H1 (cell line): Measurements from ENCODE around the gene PEX1. TPM values are rescaled to one million over a fixed set of nuclear protein-coding genes. Genes with fewer than 3 reads are reported as not detected.

Experiments
- CTCF ChIA-PET: fragments of 300-600 bp; sonication (Branson Sonifier 250); formaldehyde crosslinking; loops from one replicate; lab custom pipeline; 2021; ENCODE audit not compliant: partially characterized antibody; lab: Charles Lee
- POLR2A ChIA-PET: fragments of 300-600 bp; sonication (Branson Sonifier 250); formaldehyde crosslinking; loops from one replicate; lab custom pipeline; 2021; ENCODE audit warnings: inconsistent platforms; ENCODE audit not compliant: partially characterized antibody; lab: Charles Lee
- DNase-seq, 2 experiments: peaks; one replicate each; pipeline versions ENCODE4 v3.0.0 to v3.0.0-alpha.2; 2010 to 2022; ENCODE audit warnings: low spot score in 2 of 2, low read depth in 1 of 2, mixed read lengths in 1 of 2
- FAIRE-seq: peaks from 2 replicates; lab custom pipeline; 2011; peaks lifted over from hg19 to GRCh38; lab: Jason Lieb, UNC
- H2AFZ ChIP-seq: 2 replicates; pipeline ENCODE4 v1.8.1; 2012; ENCODE audit warnings: low read length, inconsistent platforms
- H2AK5ac ChIP-seq: 2 replicates; pipeline ENCODE4 v1.6.1; 2013; ENCODE audit warnings: low read depth, low read length
- H2BK120ac ChIP-seq: replicated peaks from 2 replicates; pipeline ENCODE3; 2013; ENCODE audit warnings: low read depth, low read length, inconsistent platforms
- H2BK12ac ChIP-seq: 2 replicates; pipeline ENCODE4 v1.6.1; 2013; ENCODE audit warnings: low read depth, low read length
- H2BK15ac ChIP-seq: 2 replicates; pipeline ENCODE4 v1.6.1; 2013; ENCODE audit warnings: low read length
- H2BK20ac ChIP-seq: 2 replicates; pipeline ENCODE4 v1.6.1; 2013; ENCODE audit warnings: low read length
- H2BK5ac ChIP-seq: 2 replicates; pipeline ENCODE4 v1.6.1; 2013; ENCODE audit warnings: low read depth, low read length
- H3K14ac ChIP-seq: 2 replicates; pipeline ENCODE4 v1.6.1; 2013; ENCODE audit warnings: inconsistent platforms; ENCODE audit not compliant: insufficient read length
- H3K18ac ChIP-seq: 2 replicates; pipeline ENCODE4 v1.6.1; 2013; ENCODE audit warnings: low read length; ENCODE audit errors: extremely low read depth
- H3K23ac ChIP-seq: 2 replicates; pipeline ENCODE4 v1.6.1; 2013; ENCODE audit warnings: inconsistent platforms; ENCODE audit not compliant: insufficient read length
- H3K23me2 ChIP-seq: 2 replicates; pipeline ENCODE4 v1.6.1; 2013; ENCODE audit warnings: low read depth, low read length
- H3K27ac ChIP-seq: 2 replicates; pipeline ENCODE4 v1.6.1; 2011; ENCODE audit warnings: low read depth, low read length, inconsistent platforms
- H3K27me3 ChIP-seq, 4 experiments: replicated peaks in 1 of 4; 1 replicate in 1 of 4; 2 replicates in 3 of 4; pipeline versions ENCODE4 v1.6.1 to v1.8.1; 2011 to 2013; ENCODE audit warnings: low read length in 3 of 4, mild to moderate bottlenecking in 3 of 4, inconsistent platforms in 2 of 4, mixed read lengths in 2 of 4, moderate library complexity in 1 of 4; ENCODE audit not compliant: control insufficient read depth in 3 of 4, insufficient read depth in 3 of 4; ENCODE audit errors: extremely low read depth in 1 of 4
- H3K36me3 ChIP-seq, 4 experiments: 2 replicates each; pipeline versions ENCODE4 v1.6.1 to v1.8.1; 2011 to 2013; ENCODE audit warnings: mild to moderate bottlenecking in 4 of 4, low read length in 3 of 4, moderate library complexity in 2 of 4, control low read depth in 1 of 4, inconsistent platforms in 1 of 4; ENCODE audit not compliant: insufficient read depth in 4 of 4, control insufficient read depth in 2 of 4
- H3K4ac ChIP-seq: replicated peaks from 2 replicates; pipeline ENCODE3; 2013; ENCODE audit warnings: low read length, low read depth, mixed read lengths, inconsistent platforms; ENCODE audit not compliant: insufficient read length
- H3K4me1 ChIP-seq, 4 experiments: replicated peaks in 1 of 4; 1 replicate in 1 of 4; 2 replicates in 3 of 4; pipeline versions ENCODE4 v1.6.1 to v1.8.1; 2011 to 2013; ENCODE audit warnings: low read length in 3 of 4, inconsistent platforms in 2 of 4, mixed read lengths in 1 of 4; ENCODE audit not compliant: insufficient read depth in 4 of 4, control insufficient read depth in 3 of 4
- H3K4me2 ChIP-seq, 2 experiments: 2 replicates each; pipeline versions ENCODE4 v1.6.1 to v1.8.1; 2011 to 2013; ENCODE audit warnings: low read depth in 2 of 2, low read length in 2 of 2, control low read depth in 1 of 2, inconsistent platforms in 1 of 2, mild to moderate bottlenecking in 1 of 2; ENCODE audit not compliant: insufficient read depth in 1 of 2
- H3K4me3 ChIP-seq, 4 experiments: fragments of 200-600, 300-600 bp in 1 of 4; sonication (generic), shearing (Covaris generic), sonication (Bioruptor Twin) in 1 of 4; 2 replicates each; pipeline versions ENCODE4 v1.5.1 to v1.8.1; 2011 to 2016; ENCODE audit warnings: low read length in 4 of 4, low read depth in 3 of 4, control low read depth in 2 of 4, inconsistent platforms in 2 of 4, mild to moderate bottlenecking in 2 of 4, mixed read lengths in 1 of 4, moderate library complexity in 1 of 4; ENCODE audit not compliant: insufficient read depth in 2 of 4; ENCODE audit errors: extremely low read depth in 1 of 4
- H3K56ac ChIP-seq: replicated peaks from 2 replicates; pipeline ENCODE3; 2013; ENCODE audit warnings: low read depth, mild to moderate bottlenecking, mixed read lengths, low read length, inconsistent platforms; ENCODE audit not compliant: insufficient read length
- H3K79me1 ChIP-seq: 2 replicates; pipeline ENCODE4 v1.6.1; 2013; ENCODE audit warnings: low read depth, low read length, control low read depth
- H3K79me2 ChIP-seq, 2 experiments: 2 replicates each; pipeline versions ENCODE4 v1.6.1 to v1.8.1; 2012 to 2013; ENCODE audit warnings: low read length in 2 of 2, mild to moderate bottlenecking in 2 of 2, inconsistent platforms in 1 of 2; ENCODE audit not compliant: insufficient read depth in 2 of 2, control insufficient read depth in 1 of 2
- H3K9ac ChIP-seq, 4 experiments: replicated peaks in 1 of 4; 1 replicate in 1 of 4; 2 replicates in 3 of 4; pipeline versions ENCODE4 v1.6.1 to v1.8.1; 2011 to 2013; ENCODE audit warnings: low read depth in 3 of 4, low read length in 3 of 4, control low read depth in 2 of 4, mild to moderate bottlenecking in 2 of 4, moderate library complexity in 2 of 4, inconsistent platforms in 1 of 4; ENCODE audit errors: extremely low read depth in 1 of 4
- H3K9me3 ChIP-seq, 2 experiments: 2 replicates each; pipeline versions ENCODE4 v1.6.1 to v1.8.1; 2012 to 2013; ENCODE audit warnings: mild to moderate bottlenecking in 2 of 2, moderate library complexity in 2 of 2, control low read depth in 1 of 2, inconsistent platforms in 1 of 2, low read depth in 1 of 2, low read length in 1 of 2, mixed read lengths in 1 of 2; ENCODE audit not compliant: insufficient read depth in 2 of 2
- H4K20me1 ChIP-seq, 2 experiments: replicated peaks in 1 of 2; 2 replicates each; pipeline versions ENCODE3 to v1.8.1; 2011 to 2013; ENCODE audit warnings: inconsistent platforms in 2 of 2, low read length in 2 of 2, mild to moderate bottlenecking in 1 of 2; ENCODE audit not compliant: insufficient read depth in 2 of 2, control insufficient read depth in 1 of 2
- H4K5ac ChIP-seq: 2 replicates; pipeline ENCODE4 v1.6.1; 2013; ENCODE audit warnings: low read length, low read depth, mixed read lengths, inconsistent platforms; ENCODE audit not compliant: insufficient read length
- H4K8ac ChIP-seq: 2 replicates; pipeline ENCODE4 v1.8.0; 2013; ENCODE audit warnings: mild to moderate bottlenecking, moderate library complexity, low read length, inconsistent platforms; ENCODE audit not compliant: insufficient read depth; ENCODE audit errors: extremely low read depth
- H4K91ac ChIP-seq: replicated peaks from 2 replicates; pipeline ENCODE3; 2013; ENCODE audit warnings: low read length, mixed read lengths, inconsistent platforms; ENCODE audit not compliant: insufficient read length
- ATF2 ChIP-seq: IDR thresholded peaks from 2 replicates; pipeline ENCODE4 v1.6.1; 2012; ENCODE audit warnings: low read length, inconsistent platforms
- CEBPB ChIP-seq: IDR thresholded peaks from 2 replicates; pipeline ENCODE4 v1.6.1; 2012; ENCODE audit warnings: low read depth, low read length
- EGR1 ChIP-seq: IDR thresholded peaks from 2 replicates; pipeline ENCODE4 v1.6.1; 2011; ENCODE audit warnings: low read depth, low read length, borderline replicate concordance
- EP300 ChIP-seq, 2 experiments: IDR thresholded peaks; 1 replicate in 1 of 2; 2 replicates in 1 of 2; pipeline ENCODE4 v1.6.1; 2011 to 2012; ENCODE audit warnings: low read depth in 2 of 2, low read length in 2 of 2, mild to moderate bottlenecking in 2 of 2, borderline replicate concordance in 1 of 2, inconsistent platforms in 1 of 2, moderate library complexity in 1 of 2
- HDAC2 ChIP-seq, 2 experiments: fragments of 300-600 bp in 1 of 2; sonication (generic) in 1 of 2; IDR thresholded peaks; 2 replicates each; pipeline ENCODE4 v1.6.1; 2011 to 2012; ENCODE audit warnings: low read depth in 2 of 2, low read length in 2 of 2, mild to moderate bottlenecking in 2 of 2, moderate library complexity in 2 of 2, borderline replicate concordance in 1 of 2, inconsistent platforms in 1 of 2
- KDM1A ChIP-seq: fragments of 200-600, 300-600 bp; sonication (generic); IDR thresholded peaks from 2 replicates; pipeline ENCODE4 v1.7.1; 2016; ENCODE audit warnings: mild to moderate bottlenecking, low read length, borderline replicate concordance
- NANOG ChIP-seq: IDR thresholded peaks from 2 replicates; pipeline ENCODE4 v1.6.1; 2011; ENCODE audit warnings: low read length, low read depth, mild to moderate bottlenecking, inconsistent platforms; ENCODE audit not compliant: insufficient read depth, poor library complexity, severe bottlenecking
- NRF1 ChIP-seq: IDR thresholded peaks from 2 replicates; pipeline ENCODE4 v1.6.1; 2011; ENCODE audit warnings: mild to moderate bottlenecking, low read depth, low read length, improper control_type of control experiment
- PHF8 ChIP-seq: fragments of 200-600 bp; sonication (generic); conservative IDR thresholded peaks from 2 replicates; pipeline ENCODE4 v1.7.1; 2012; ENCODE audit warnings: low read depth, mild to moderate bottlenecking, inconsistent platforms, low read length, moderate library complexity
- USF2 ChIP-seq: IDR thresholded peaks from 2 replicates; pipeline ENCODE4 v1.6.1; 2011; ENCODE audit warnings: low read length, improper control_type of control experiment
- WGBS, 2 experiments: shearing (Covaris generic) in 1 of 2; methylation state at CpG; one replicate each; pipeline versions ENCODE4 v1.1.6 to v1.1.7; 2013 to 2015; ENCODE audit warnings: low lambda C conversion rate in 2 of 2, mixed read lengths in 2 of 2, inconsistent platforms in 1 of 2, low coverage in 1 of 2, missing lambda C conversion rate in 1 of 2; ENCODE audit not compliant: insufficient replicate concordance in 2 of 2, insufficient coverage in 1 of 2, insufficient read length in 1 of 2; ENCODE audit errors: extremely low coverage in 1 of 2, missing lambda C conversion rate in 1 of 2; 5-methylcytosine and 5-hydroxymethylcytosine counted together
- polyA plus RNA-seq, 7 experiments: library from polyadenylated mRNA; depleted of rRNA in 3 of 7; stranded (reverse) in 5 of 7; unstranded in 2 of 7; fragments of >200 nt in 5 of 7; fragments of 200-250 nt in 2 of 7; gene quantifications; 1 replicate in 5 of 7; 2 replicates in 1 of 7; 4 replicates in 1 of 7; pipeline versions ENCODE4 v1.2.1 to v1.2.3, GENCODE V29; 2011 to 2013; ENCODE audit warnings: missing spikeins in 2 of 7, mixed read lengths in 2 of 7
- total RNA-seq: library from RNA; stranded (reverse); fragmentation: NEBNext Ultra II Directional; extraction: Animal tissue kit (Norgen Biotek cat#: 25700); gene quantifications from 2 replicates; pipeline ENCODE4 v1.2.1, GENCODE V29; 2021

PEX1 gene
- total and polyA plus RNA-seq, 2 of the 8 experiments (the other 6 are each of a cell fraction or from before 2014, with no cell fraction given), result 16.4 to 23.9 TPM

- WGBS, 2 experiments, result 83% methylated on average over 2 of the region's 2 CpGs; no CpG with 5 or more reads in 1 of the 2 experiments
- Histone ChIP-seq H4K20me1 (no peaks in the 10 kb centered on the region), H3K4ac (no peak overlapping the region), H3K4me3 (no peak overlapping the region), H3K36me3 (peaks cover 2 to 64% (median 13%) of the 10 kb centered on the region in 4 experiments; a peak in 6 of 8 replicates), H3K79me2 (no peaks in the 10 kb centered on the region), H3K27ac (no peak overlapping the region), H3K18ac (no peak overlapping the region), H3K23me2 (no peaks in the 10 kb centered on the region), H3K9ac (no peak overlapping the region), H4K5ac (no peak overlapping the region), H2BK12ac (no peak overlapping the region), H2AFZ (no peak overlapping the region), H2AK5ac (no peak overlapping the region), H3K4me1 (no peaks in the 10 kb centered on the region), H4K91ac (no peak overlapping the region), H2BK15ac (no peak overlapping the region), H3K56ac (no peak overlapping the region), H3K79me1 (no peaks in the 10 kb centered on the region), H3K27me3 (no peaks in the 10 kb centered on the region), H4K8ac (no peak overlapping the region), H3K14ac (no peak overlapping the region), H3K23ac (no peak overlapping the region), H2BK120ac (no peak overlapping the region), H3K9me3 (no peaks in the 10 kb centered on the region), H2BK20ac (no peak overlapping the region), H3K4me2 (no peak overlapping the region), H2BK5ac (no peak overlapping the region)
- CTCF ChIA-PET, result interaction anchor here (1.0 to 1.6 kb wide), 4 partner anchors 15 to 116 kb away, joined by 3 to 4 read pairs (median 3); partner anchors contain the start of gene GATAD1
- no peak for FAIRE-seq
- POLR2A ChIA-PET, result interaction anchor here (0.7 to 2.1 kb wide), 4 partner anchors 11 to 27 kb away, joined by 3 to 6 read pairs (median 4); partner anchors contain the start of gene FAM133B
- DNase-seq, result no peak
- TF ChIP-seq KDM1A (no peak), PHF8 (no peak), NANOG (no peak), EGR1 (no peak), ATF2 (no peak), CEBPB (no peak), EP300 (IDR thresholded peaks at IDR 0.05; ENCODE audit: borderline replicate concordance in 1 of 2, low read depth in 2 of 2, low read length in 2 of 2) (no peak), NRF1 (no peak), USF2 (no peak), HDAC2 (IDR thresholded peaks at IDR 0.05; ENCODE audit: borderline replicate concordance in 1 of 2, low read depth in 2 of 2, low read length in 2 of 2) (no peak)
Measured at GRCh38 chr7:92563345-92563744, 35.0 kb upstream of the PEX1 start.
